Mesendoderm (in vitro differentiated cells): Measurements from ENCODE around the gene TAOK3.

ENCODE experiments used
- DNase-seq: peaks from one replicate; pipeline ENCODE4 v3.0.0; 2013
- H2AK5ac ChIP-seq: 2 replicates; pipeline ENCODE4 v1.6.1; 2013; ENCODE audit warnings: low read length, inconsistent platforms
- H2BK120ac ChIP-seq: 2 replicates; pipeline ENCODE4 v1.6.1; 2013; ENCODE audit warnings: low read depth, mild to moderate bottlenecking, low read length, moderate library complexity, mixed read lengths
- H2BK15ac ChIP-seq: replicated peaks from 2 replicates; pipeline ENCODE4 v1.6.1; 2013; ENCODE audit warnings: low read depth, mild to moderate bottlenecking, moderate library complexity
- H2BK5ac ChIP-seq: 2 replicates; pipeline ENCODE4 v1.6.1; 2013; ENCODE audit warnings: low read length, inconsistent platforms
- H3K18ac ChIP-seq: 2 replicates; pipeline ENCODE4 v1.6.1; 2013; ENCODE audit warnings: mild to moderate bottlenecking, low read length, mixed read lengths
- H3K23ac ChIP-seq: one replicate; pipeline ENCODE4 v1.6.1; 2013; ENCODE audit warnings: low read length
- H3K27ac ChIP-seq: 2 replicates; pipeline ENCODE4 v1.5.1; 2013; ENCODE audit warnings: low read depth, mild to moderate bottlenecking, inconsistent platforms, low read length, moderate library complexity
- H3K27me3 ChIP-seq: 2 replicates; pipeline ENCODE4 v1.6.1; 2013; ENCODE audit warnings: low read length, control low read depth, mild to moderate bottlenecking, inconsistent platforms; ENCODE audit not compliant: insufficient read depth, poor library complexity
- H3K36me3 ChIP-seq: 2 replicates; pipeline ENCODE4 v1.6.1; 2013; ENCODE audit warnings: low read length, inconsistent platforms; ENCODE audit not compliant: control insufficient read depth, insufficient read depth
- H3K4ac ChIP-seq: one replicate; pipeline ENCODE4 v1.6.1; 2013; ENCODE audit warnings: low read depth, mild to moderate bottlenecking, low read length, moderate library complexity
- H3K4me1 ChIP-seq: 2 replicates; pipeline ENCODE4 v1.6.1; 2013; ENCODE audit warnings: low read depth, low read length, inconsistent platforms; ENCODE audit not compliant: control insufficient read depth
- H3K4me2 ChIP-seq: 2 replicates; pipeline ENCODE4 v1.6.1; 2013; ENCODE audit warnings: low read length
- H3K4me3 ChIP-seq: 2 replicates; pipeline ENCODE4 v1.5.1; 2013; ENCODE audit warnings: mild to moderate bottlenecking, low read length
- H3K56ac ChIP-seq: one replicate; pipeline ENCODE4 v1.6.1; 2013; ENCODE audit warnings: low read length
- H3K79me1 ChIP-seq: 2 replicates; pipeline ENCODE4 v1.6.1; 2013; ENCODE audit warnings: low read length, inconsistent platforms
- H3K79me2 ChIP-seq: 2 replicates; pipeline ENCODE4 v1.6.1; 2013; ENCODE audit warnings: mild to moderate bottlenecking, low read length; ENCODE audit not compliant: control insufficient read depth, insufficient read depth
- H3K9ac ChIP-seq: 2 replicates; pipeline ENCODE4 v1.6.1; 2013; ENCODE audit warnings: low read length, inconsistent platforms
- H4K5ac ChIP-seq: one replicate; pipeline ENCODE4 v1.6.1; 2013; ENCODE audit warnings: low read length
- H4K8ac ChIP-seq: one replicate; pipeline ENCODE4 v1.6.1; 2013; ENCODE audit warnings: low read depth, mild to moderate bottlenecking, control low read depth, low read length, moderate library complexity
- WGBS: extraction: QIAGEN DNeasy Blood & Tissue Kit; methylation state at CpG from one replicate; pipeline ENCODE4 v1.1.7; 2013; ENCODE audit warnings: low lambda C conversion rate, missing lambda C conversion rate; ENCODE audit not compliant: insufficient coverage; ENCODE audit errors: extremely low coverage; 5-methylcytosine and 5-hydroxymethylcytosine counted together

TAOK3 gene

DNA sequence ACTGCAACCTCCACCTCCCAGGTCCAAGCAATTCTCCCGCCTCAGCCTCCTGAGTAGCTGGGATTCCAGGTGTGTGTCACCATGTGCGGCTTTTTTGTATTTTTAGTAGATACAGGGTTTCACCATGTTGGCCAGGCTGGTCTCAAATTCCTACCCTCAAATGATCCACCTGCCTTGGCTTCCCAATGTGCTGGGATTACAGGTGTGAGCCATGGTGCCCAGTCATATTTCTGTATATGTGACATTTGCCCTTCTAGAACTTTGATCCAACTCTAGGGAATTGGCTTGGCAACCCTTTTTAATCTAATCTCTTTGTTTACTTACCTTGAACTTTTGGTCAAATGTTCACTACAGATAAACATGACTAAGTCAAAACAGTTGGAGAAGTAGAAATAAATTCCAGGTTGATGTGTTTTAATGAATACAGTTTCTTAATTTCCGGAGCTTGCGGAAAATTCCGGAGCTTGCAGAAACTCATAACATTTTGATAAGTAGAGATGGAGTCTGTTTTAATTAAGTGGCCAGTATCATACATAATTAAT is 248.3 kb downstream of the TAOK3 start:
- no peak for DNase-seq
- WGBS, result no CpG with 5 or more reads among the region's 5 CpGs
- no peak overlapping the region for H2BK15ac ChIP-seq
- no peak overlapping the region for H4K5ac ChIP-seq
- no peak overlapping the region for H2BK120ac ChIP-seq
- H3K18ac ChIP-seq, result no peak overlapping the region
- H3K36me3 ChIP-seq, result no peaks in the 10 kb centered on the region
- no peak overlapping the region for H3K27ac ChIP-seq
- no peak overlapping the region for H3K56ac ChIP-seq
- no peak overlapping the region for H2AK5ac ChIP-seq
- H3K79me2 ChIP-seq, result no peaks in the 10 kb centered on the region
- H4K8ac ChIP-seq, result no peak overlapping the region
- no peak overlapping the region for H3K4me2 ChIP-seq
- H3K4me3 ChIP-seq, result no peak overlapping the region
- no peak overlapping the region for H2BK5ac ChIP-seq
- no peaks in the 10 kb centered on the region for H3K79me1 ChIP-seq
- H3K4me1 ChIP-seq, result peaks cover 2% of the 10 kb centered on the region
- no peak overlapping the region for H3K23ac ChIP-seq
- no peak overlapping the region for H3K4ac ChIP-seq
- no peaks in the 10 kb centered on the region for H3K27me3 ChIP-seq
- no peak overlapping the region for H3K9ac ChIP-seq

DNA sequence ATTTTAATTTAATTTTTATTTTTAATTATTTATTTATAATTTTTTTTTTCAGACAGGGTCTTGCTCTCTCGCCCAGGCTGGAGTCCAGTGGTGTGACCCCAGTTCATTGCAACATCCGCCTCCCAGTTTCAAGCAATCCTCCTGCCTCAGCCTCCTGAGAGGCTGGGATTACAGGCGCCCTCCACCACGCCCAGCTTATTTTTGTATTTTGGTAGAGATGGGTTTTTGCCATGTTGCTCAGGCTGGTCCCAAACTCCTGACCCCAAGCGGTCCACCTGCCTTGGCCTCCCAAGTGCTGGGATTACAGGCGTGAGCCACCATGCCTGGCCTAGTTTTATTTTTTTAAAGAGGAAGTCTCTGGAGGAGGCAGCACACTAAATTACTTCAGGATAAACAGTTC is 250.4 kb downstream of the TAOK3 start:
- Histone ChIP-seq H2BK5ac (no peak overlapping the region), H2BK15ac (no peak overlapping the region), H3K27me3 (no peaks in the 10 kb centered on the region), H4K8ac (no peak overlapping the region), H2AK5ac (no peak overlapping the region), H3K79me1 (no peaks in the 10 kb centered on the region), H3K18ac (no peak overlapping the region), H3K36me3 (no peaks in the 10 kb centered on the region), H3K23ac (no peak overlapping the region), H3K79me2 (no peaks in the 10 kb centered on the region), H3K4me1 (peaks cover 2% of the 10 kb centered on the region), H3K56ac (no peak overlapping the region), H3K4me2 (no peak overlapping the region), H3K4me3 (no peak overlapping the region), H3K4ac (no peak overlapping the region), H4K5ac (no peak overlapping the region), H3K27ac (no peak overlapping the region), H2BK120ac (no peak overlapping the region), H3K9ac (no peak overlapping the region)
- no peak for DNase-seq
- no CpG with 5 or more reads among the region's 6 CpGs for WGBS

DNA sequence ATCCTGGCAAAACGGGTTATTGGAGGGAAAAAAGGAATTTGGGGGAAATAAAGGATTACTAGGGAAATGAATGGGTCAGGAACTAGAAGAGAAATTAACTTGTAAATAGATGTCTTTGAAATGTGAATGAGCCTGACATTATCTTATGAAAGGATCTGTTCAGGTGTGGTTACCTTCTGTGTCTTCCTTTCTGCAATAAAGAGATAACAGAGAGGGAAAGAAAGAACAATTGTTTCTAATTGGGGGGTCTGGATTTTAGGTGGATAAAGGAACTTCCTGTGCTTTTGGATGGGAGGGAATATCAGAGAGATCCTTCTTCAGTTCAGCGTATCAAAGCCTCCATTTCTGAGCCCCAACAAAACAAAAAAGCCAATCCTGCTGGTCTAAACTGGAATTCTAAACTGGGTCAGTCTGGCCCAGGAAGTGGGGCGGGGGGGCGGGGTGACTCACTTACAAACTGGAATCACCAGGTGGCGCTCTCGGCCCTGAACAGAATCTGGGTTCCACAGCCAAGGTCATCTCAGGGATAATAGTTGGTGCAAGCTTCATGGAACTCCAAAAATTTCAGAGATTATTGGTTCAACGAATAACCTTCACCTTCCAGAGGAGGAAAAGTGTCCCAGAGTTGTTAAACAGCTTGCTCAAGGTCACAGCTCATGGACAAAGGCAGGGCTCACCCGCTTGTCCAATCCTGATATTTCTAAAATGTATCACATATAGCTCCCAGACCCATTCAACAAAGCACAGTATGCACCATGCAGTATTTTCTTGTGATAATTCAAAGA is 251.9 kb downstream of the TAOK3 start:
- Histone ChIP-seq H3K4me3 (no peak overlapping the region), H2BK15ac (no peak overlapping the region), H3K27me3 (no peaks in the 10 kb centered on the region), H2AK5ac (no peak overlapping the region), H3K9ac (peak overlapping the region; percentile 8), H4K5ac (no peak overlapping the region), H3K27ac (peak overlapping the region; percentile 57), H3K36me3 (no peaks in the 10 kb centered on the region), H3K79me2 (no peaks in the 10 kb centered on the region), H3K56ac (peak overlapping the region; percentile 52), H3K79me1 (no peaks in the 10 kb centered on the region), H3K23ac (no peak overlapping the region), H3K4me2 (no peak overlapping the region), H2BK5ac (peak overlapping the region; percentile 35), H3K4me1 (peaks cover 2% of the 10 kb centered on the region), H4K8ac (peak overlapping the region; percentile 56), H2BK120ac (no peak overlapping the region), H3K4ac (no peak overlapping the region), H3K18ac (peak overlapping the region; percentile 45)
- WGBS, result no CpG with 5 or more reads among the region's 8 CpGs
- DNase-seq, result peak; percentile 89

DNA sequence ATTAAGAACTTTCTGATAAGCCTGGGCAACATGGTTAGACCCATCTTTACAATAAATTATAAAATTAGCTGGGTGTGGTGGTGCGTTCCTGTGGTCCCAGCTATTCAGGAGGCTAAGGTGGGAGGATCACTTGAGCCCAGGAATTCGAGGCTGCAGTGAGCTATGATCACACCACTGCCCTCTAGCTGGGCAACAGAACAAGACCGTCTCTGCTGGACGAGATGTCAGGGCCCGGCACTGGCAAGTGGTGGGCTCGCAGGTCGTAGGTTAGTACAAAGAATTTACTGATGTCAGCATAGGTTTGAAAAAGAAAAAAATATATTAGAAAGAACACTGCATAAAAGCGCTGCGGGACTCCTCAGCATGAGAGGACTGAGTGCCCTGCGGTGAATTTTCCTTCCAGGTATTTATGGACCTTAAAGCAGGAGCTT is 253.2 kb downstream of the TAOK3 start:
- H2AK5ac ChIP-seq, result no peak overlapping the region
- H3K4me2 ChIP-seq, result no peak overlapping the region
- H3K18ac ChIP-seq, result peak overlapping the region; percentile 51
- no peaks in the 10 kb centered on the region for H3K79me2 ChIP-seq
- no peaks in the 10 kb centered on the region for H3K79me1 ChIP-seq
- H3K27me3 ChIP-seq, result no peaks in the 10 kb centered on the region
- H3K4me3 ChIP-seq, result no peak overlapping the region
- no peak overlapping the region for H2BK120ac ChIP-seq
- H3K27ac ChIP-seq, result no peak overlapping the region
- H3K9ac ChIP-seq, result no peak overlapping the region
- no peak overlapping the region for H2BK5ac ChIP-seq
- H3K23ac ChIP-seq, result no peak overlapping the region
- WGBS, result no CpG with 5 or more reads among the region's 10 CpGs
- no peaks in the 10 kb centered on the region for H3K36me3 ChIP-seq
- no peak overlapping the region for H2BK15ac ChIP-seq
- no peak overlapping the region for H4K5ac ChIP-seq
- peaks cover 2% of the 10 kb centered on the region for H3K4me1 ChIP-seq
- no peak overlapping the region for H3K4ac ChIP-seq
- no peak overlapping the region for H3K56ac ChIP-seq
- DNase-seq, result peak; percentile 78
- H4K8ac ChIP-seq, result no peak overlapping the region

DNA sequence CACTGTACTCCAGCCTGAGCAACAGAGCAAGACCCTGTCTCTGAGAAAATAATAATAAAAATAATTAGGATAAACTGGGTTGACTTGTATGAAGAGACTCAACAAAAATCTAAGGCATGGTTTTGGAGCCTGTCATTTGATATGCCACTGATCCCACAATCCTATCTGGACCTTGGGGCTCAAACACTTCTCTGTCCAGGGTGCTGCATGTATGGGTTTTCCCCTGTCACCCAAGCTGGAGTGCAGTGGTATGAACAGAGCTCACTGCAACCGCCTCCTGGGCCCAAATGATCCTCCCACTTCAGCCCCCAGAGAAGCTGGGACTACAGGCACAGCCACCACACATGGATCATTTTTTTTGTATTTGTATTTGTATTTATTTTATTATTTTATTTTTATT is 263.6 kb downstream of the TAOK3 start:
- DNase-seq, result no peak
- no peaks in the 10 kb centered on the region for H3K79me2 ChIP-seq
- no peak overlapping the region for H3K18ac ChIP-seq
- H2AK5ac ChIP-seq, result no peak overlapping the region
- no peak overlapping the region for H3K27ac ChIP-seq
- no peak overlapping the region for H3K4ac ChIP-seq
- H3K27me3 ChIP-seq, result no peaks in the 10 kb centered on the region
- H3K36me3 ChIP-seq, result no peaks in the 10 kb centered on the region
- no peak overlapping the region for H3K23ac ChIP-seq
- no peak overlapping the region for H2BK5ac ChIP-seq
- H2BK15ac ChIP-seq, result no peak overlapping the region
- no peak overlapping the region for H2BK120ac ChIP-seq
- H3K4me2 ChIP-seq, result no peak overlapping the region
- no peak overlapping the region for H3K9ac ChIP-seq
- no peak overlapping the region for H4K8ac ChIP-seq
- no peak overlapping the region for H4K5ac ChIP-seq
- no peak overlapping the region for H3K4me3 ChIP-seq
- no peaks in the 10 kb centered on the region for H3K4me1 ChIP-seq
- no peak overlapping the region for H3K56ac ChIP-seq
- WGBS, result no CpG with 5 or more reads among the region's 1 CpG
- H3K79me1 ChIP-seq, result no peaks in the 10 kb centered on the region
